CD4-positive, alpha-beta T cell treated with Interferon gamma for 1 hour (primary cell): ENCODE results near the gene NUMA1.

Source experiments
- DNase-seq: peaks from one replicate; pipeline ENCODE4 v3.0.0-alpha.2; 2020

Gene NUMA1

GRCh38 chr11:71962428-71963038, 117.8 kb downstream of the NUMA1 start:
- DNase-seq: no peak

- no peak for DNase-seq
Observed at GRCh38 chr11:71955898-71956456, 124.4 kb downstream of the NUMA1 start.
